Fibroblast of villous mesenchyme (primary cell): ENCODE results near the gene LRG1. TPM values are rescaled to one million over a fixed set of nuclear protein-coding genes. Genes with fewer than 3 reads are reported as not detected.
"Not testable (repeated sequence)": the region's sequence is repeated elsewhere in the genome, so short reads cannot be mapped to it uniquely, and the experiment has no call there.

ENCODE experiments used
- DNase-seq: peaks from one replicate; pipeline ENCODE4 v3.0.0-alpha.2; 2010; ENCODE audit warnings: low read depth
- H3K4me3 ChIP-seq: 2 replicates; pipeline ENCODE4 v1.5.1; 2011; ENCODE audit warnings: low read depth, mild to moderate bottlenecking, low read length
- CTCF ChIP-seq: IDR thresholded peaks from 2 replicates; pipeline ENCODE4 v1.5.1; 2012; ENCODE audit warnings: low read depth, mild to moderate bottlenecking, low read length; ENCODE audit not compliant: insufficient read depth
- total RNA-seq: library from RNA; depleted of rRNA; stranded (reverse); fragments of >200 nt; gene quantifications from 2 replicates; pipeline ENCODE4 v1.2.3, GENCODE V29; 2012

LRG1 gene
- total RNA-seq, 1 donor = not detected

DNA sequence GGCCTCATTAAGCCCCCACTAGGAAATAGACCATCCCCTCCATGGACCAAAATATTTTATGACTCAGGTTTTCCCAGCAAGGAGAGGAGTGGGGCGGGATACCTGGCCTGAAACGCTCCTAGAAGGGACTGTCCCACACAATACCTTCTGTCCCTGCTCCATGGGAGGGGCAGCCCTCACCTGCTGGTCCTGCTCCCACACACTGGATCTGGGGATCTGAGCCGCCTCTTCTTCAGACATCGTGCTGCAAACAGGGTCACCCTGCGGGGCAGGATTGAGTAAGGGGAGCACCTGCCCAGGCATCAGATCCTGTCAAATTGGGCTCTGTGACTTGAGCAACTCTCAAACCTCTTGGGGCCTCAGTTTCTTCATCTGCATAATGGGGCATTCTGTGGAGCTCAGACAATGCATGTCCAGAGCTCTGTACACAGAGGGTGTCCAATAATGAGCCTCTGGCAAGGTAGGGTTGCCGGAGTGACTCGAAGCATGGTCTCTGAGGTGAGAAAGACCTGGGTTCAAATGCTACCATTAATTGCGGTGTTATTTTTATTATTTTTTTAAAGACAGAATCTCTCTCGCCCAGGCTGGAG, 5.9 kb downstream of the LRG1 start:
- no peak overlapping the region for H3K4me3 ChIP-seq
- no peak for DNase-seq
- no peak for TF ChIP-seq CTCF

DNA sequence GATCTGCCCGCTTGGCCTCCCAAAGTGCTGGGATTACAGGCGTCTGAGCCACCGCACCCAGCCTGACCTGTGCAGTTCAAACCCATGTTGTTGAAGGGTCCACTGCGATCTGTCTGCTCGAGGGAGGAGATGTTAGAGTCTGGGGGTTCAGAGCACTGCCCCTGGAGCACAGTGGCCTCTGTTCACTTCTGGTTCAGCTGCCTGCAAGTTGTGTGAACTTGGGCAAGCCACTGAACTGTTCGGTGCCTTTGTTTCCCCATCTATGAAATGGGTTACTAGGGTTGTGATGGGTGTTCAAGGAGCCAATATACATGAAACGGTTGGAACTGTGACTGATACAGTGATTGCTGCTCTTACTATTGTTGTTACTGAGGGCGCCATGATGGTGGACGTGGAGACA, 6.5 kb downstream of the LRG1 start:
- DNase-seq = no peak
- H3K4me3 ChIP-seq = no peak overlapping the region
- TF ChIP-seq CTCF = no peak

DNA sequence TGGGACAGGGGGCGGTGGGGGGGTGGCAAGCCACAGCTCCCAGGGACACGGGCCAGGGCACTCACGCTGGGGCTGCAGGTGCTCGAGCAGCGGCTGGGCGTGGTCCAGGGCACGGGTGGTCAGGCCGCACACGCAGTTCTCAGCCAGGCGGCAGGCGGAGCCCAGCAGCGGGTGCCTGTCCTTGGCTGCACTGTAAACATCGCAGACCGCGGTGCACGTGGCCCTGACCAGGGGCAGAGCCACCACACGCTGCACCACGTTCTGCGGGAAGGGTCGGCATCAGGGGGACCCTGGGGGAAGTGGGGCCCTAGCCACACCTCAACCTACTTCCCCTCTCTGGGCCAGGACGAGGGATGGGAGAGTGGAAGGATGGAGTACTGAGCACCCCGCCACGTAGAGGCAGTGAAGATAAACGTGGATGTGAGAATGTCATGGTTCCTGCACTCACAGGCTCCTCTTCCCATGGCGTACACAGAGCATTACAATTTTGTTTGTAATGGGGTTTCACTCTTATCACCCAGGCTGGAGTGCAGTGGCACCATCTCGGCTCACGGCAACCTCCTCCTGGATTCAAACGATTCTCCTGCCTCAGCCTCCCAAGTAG, 8.2 kb downstream of the LRG1 start:
- TF ChIP-seq CTCF = no peak

DNA sequence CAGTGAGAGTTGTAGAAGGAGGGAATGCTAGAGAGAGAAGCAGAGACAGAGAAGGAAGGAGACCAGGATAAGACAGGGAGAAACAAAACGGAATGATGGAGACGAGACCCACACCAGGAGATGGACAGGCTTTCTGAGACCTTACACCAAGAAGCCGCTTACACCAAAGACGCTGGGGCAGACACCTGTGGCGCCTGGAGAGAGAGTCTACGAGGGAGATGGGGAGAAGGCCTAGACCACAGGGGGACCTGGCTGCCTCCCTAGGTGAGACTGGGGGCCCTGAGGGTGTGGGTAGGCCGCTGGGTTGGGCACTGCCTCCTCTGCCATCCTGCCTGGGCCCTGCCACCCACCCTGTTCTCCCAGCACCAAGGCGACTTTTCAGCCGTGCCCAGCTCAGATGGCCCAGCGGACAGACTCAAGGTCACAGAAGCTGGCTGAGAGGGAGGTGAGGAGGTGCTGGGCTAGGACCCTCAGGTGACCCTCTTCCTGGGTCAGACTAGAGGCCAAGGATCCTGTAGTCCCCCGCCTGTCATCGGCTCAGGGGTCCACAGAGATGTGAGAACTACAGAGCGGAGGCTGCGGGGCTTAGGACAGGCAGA, 9.8 kb downstream of the LRG1 start:
- DNase-seq = no peak
- no peak for TF ChIP-seq CTCF
- no peak overlapping the region for H3K4me3 ChIP-seq

More for the DNA sequence above, 8.2 kb downstream of the LRG1 start:
- H3K4me3 ChIP-seq = no peak overlapping the region
- no peak for DNase-seq

- no peak for DNase-seq
- H3K4me3 ChIP-seq = no peak overlapping the region
- no peak for TF ChIP-seq CTCF
These were observed 11.0 kb downstream of the LRG1 start for GRCh38 chr19:4528843-4529242.

DNA sequence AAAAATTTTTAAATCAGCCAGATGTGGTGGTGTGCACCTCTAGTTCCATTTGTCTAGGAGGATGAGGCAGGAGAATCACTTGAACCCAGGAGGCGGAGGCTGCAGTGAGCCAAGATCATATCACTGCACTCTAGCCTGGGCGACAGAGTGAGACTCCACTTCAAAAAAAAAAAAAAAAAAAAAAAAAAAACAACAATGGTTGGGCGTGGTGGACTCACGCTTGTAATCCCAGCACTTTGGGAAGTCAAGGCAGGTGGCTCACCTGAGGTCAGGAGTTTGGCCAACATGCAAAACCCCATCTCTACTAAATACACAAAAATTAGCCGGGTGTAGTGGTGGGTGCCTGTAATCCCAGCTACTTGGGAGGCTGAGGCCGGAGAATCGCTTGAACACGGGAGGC, 12.5 kb downstream of the LRG1 start:
- not testable (repeated sequence) for DNase-seq, H3K4me3 ChIP-seq

DNA sequence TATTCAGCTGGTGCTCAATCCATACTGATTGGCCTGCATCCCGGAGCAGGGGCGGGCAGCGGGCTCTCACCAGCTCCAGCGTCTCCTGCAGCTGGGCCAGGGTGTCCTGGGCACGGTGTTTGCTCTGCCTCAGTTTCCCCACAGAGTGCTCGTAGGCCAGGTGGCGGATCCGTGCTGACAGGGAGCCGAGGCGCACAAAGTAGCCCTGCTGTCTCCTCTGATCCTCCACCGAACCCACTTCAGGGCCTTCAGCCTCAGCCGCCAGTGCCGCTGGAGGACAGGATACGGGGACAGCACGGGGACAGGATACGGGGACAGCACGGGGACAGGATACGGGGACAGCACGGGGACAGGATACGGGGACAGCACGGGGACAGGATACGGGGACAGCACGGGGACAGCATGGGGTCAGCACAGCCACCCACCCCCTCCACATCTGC, 14.3 kb downstream of the LRG1 start:
- no peak for DNase-seq
- TF ChIP-seq CTCF = no peak
- no peak overlapping the region for H3K4me3 ChIP-seq
